Neural progenitor cell (in vitro differentiated cells): ENCODE measurements around the gene ARID4A. TPM values are rescaled to one million over a fixed set of nuclear protein-coding genes. Genes with fewer than 3 reads are reported as not detected.

Experiments used
- DNase-seq: peaks from one replicate; pipeline ENCODE4 v3.0.0-alpha.2; 2016; ENCODE audit warnings: low spot score
- H2AFZ ChIP-seq: fragments of 200-600 bp; sonication (generic); replicated peaks from 2 replicates; pipeline ENCODE4 v1.6.1; 2016; ENCODE audit warnings: antibody characterized with exemption
- H3F3A ChIP-seq: fragments of 200-600 bp; sonication (generic); 2 replicates; pipeline ENCODE4 v1.6.1; 2016; ENCODE audit warnings: antibody characterized with exemption, low read depth
- H3K27ac ChIP-seq: fragments of 200-600 bp; sonication (generic); 2 replicates; pipeline ENCODE4 v1.5.1; 2016; ENCODE audit warnings: mild to moderate bottlenecking
- H3K27me3 ChIP-seq: fragments of 200-600 bp; sonication (generic); 2 replicates; pipeline ENCODE4 v1.6.1; 2016; ENCODE audit warnings: mild to moderate bottlenecking, moderate library complexity
- H3K36me3 ChIP-seq: fragments of 200-600 bp; sonication (generic); 2 replicates; pipeline ENCODE4 v1.5.1; 2016
- H3K4me1 ChIP-seq: fragments of 200-600 bp; sonication (generic); 2 replicates; pipeline ENCODE4 v1.6.1; 2016; ENCODE audit warnings: mixed run types
- H3K4me2 ChIP-seq: fragments of 200-600 bp; sonication (generic); 2 replicates; pipeline ENCODE4 v1.6.1; 2016
- H3K4me3 ChIP-seq: fragments of 200-600 bp; sonication (generic); 2 replicates; pipeline ENCODE4 v1.5.1; 2016
- H3K79me2 ChIP-seq: fragments of 200-600 bp; sonication (generic); 2 replicates; pipeline ENCODE4 v1.6.1; 2016; ENCODE audit warnings: low read depth
- H3K9ac ChIP-seq: fragments of 200-600 bp; sonication (generic); 2 replicates; pipeline ENCODE4 v1.6.1; 2016
- H3K9me3 ChIP-seq: fragments of 200-600 bp; sonication (generic); 2 replicates; pipeline ENCODE4 v1.5.1; 2016; ENCODE audit warnings: low read depth
- H4K20me1 ChIP-seq: fragments of 200-600 bp; sonication (generic); 2 replicates; pipeline ENCODE4 v1.6.1; 2016; ENCODE audit warnings: low read depth
- H3K27ac Mint-ChIP-seq: 3 replicates; pipeline ENCODE4 v1.8.0; 2021; ENCODE audit warnings: mixed read lengths
- H3K27me3 Mint-ChIP-seq: 2 replicates; pipeline ENCODE4 v1.8.0; 2022; ENCODE audit warnings: low read depth, mild to moderate bottlenecking, inconsistent platforms, moderate library complexity, mixed read lengths; ENCODE audit not compliant: insufficient read depth
- H3K36me3 Mint-ChIP-seq: 3 replicates; pipeline ENCODE4 v1.8.0; 2021; ENCODE audit warnings: mixed read lengths
- H3K4me1 Mint-ChIP-seq: 3 replicates; pipeline ENCODE4 v1.8.0; 2021; ENCODE audit warnings: mixed read lengths
- H3K4me3 Mint-ChIP-seq: 3 replicates; pipeline ENCODE4 v1.8.0; 2021; ENCODE audit warnings: mild to moderate bottlenecking, moderate library complexity, mixed read lengths
- H3K9me3 Mint-ChIP-seq: 3 replicates; pipeline ENCODE4 v1.8.0; 2020; ENCODE audit warnings: mixed read lengths
- CTCF ChIP-seq: fragments of 200-600 bp; sonication (generic); IDR thresholded peaks from 2 replicates; pipeline ENCODE4 v1.5.1; 2017; ENCODE audit warnings: antibody characterized with exemption, mild to moderate bottlenecking
- EZH2 ChIP-seq: fragments of 200-600 bp; sonication (generic); IDR thresholded peaks from 2 replicates; pipeline ENCODE4 v1.6.1; 2017; ENCODE audit warnings: antibody characterized with exemption, mild to moderate bottlenecking, moderate library complexity
- EZH2phosphoT487 ChIP-seq: fragments of 200-600 bp; sonication (generic); IDR thresholded peaks from 2 replicates; pipeline ENCODE4 v1.6.1; 2017; ENCODE audit warnings: antibody characterized with exemption
- total RNA-seq: library from RNA; depleted of rRNA; stranded (reverse); fragments of >200 nt; gene quantifications from 2 replicates; pipeline ENCODE4 v1.2.3, GENCODE V29; 2015; ENCODE audit warnings: low replicate concordance

The ARID4A gene
- total RNA-seq, 1 donor from 2014 or later = 24.1 TPM

- H3K27me3 ChIP-seq = no peaks in the 10 kb centered on the region
- peaks cover 41% of the 10 kb centered on the region for H3F3A ChIP-seq
- no peak overlapping the region for H3K4me2 ChIP-seq
- H3K9ac ChIP-seq = no peak overlapping the region
- H3K36me3 ChIP-seq = peaks cover 13% of the 10 kb centered on the region
- peaks cover 85% of the 10 kb centered on the region for H3K79me2 ChIP-seq
- H3K9me3 ChIP-seq = no peaks in the 10 kb centered on the region
- TF ChIP-seq EZH2phosphoT487 (no peak), CTCF (no peak), EZH2 (no peak)
- H3K9me3 Mint-ChIP-seq = no peaks in the 10 kb centered on the region
- H3K4me3 ChIP-seq = no peak overlapping the region
- H3K27me3 Mint-ChIP-seq = peaks cover 8% of the 10 kb centered on the region
- peak overlapping the region; percentile 44 for H3K27ac ChIP-seq
- H3K36me3 Mint-ChIP-seq = peaks cover 11% of the 10 kb centered on the region
- H3K4me3 Mint-ChIP-seq = no peak overlapping the region
- peaks cover 31% of the 10 kb centered on the region for H4K20me1 ChIP-seq
- no peak overlapping the region for H2AFZ ChIP-seq
- H3K4me1 Mint-ChIP-seq = no peaks in the 10 kb centered on the region
- DNase-seq = no peak
- no peaks in the 10 kb centered on the region for H3K4me1 ChIP-seq
- no peak overlapping the region for H3K27ac Mint-ChIP-seq
Observed at GRCh38 chr14:58274881-58275280, 23.5 kb upstream of the ARID4A start.

GRCh38 chr14:58275527-58276190, 22.7 kb upstream of the ARID4A start:
- no peak overlapping the region for H3K4me2 ChIP-seq
- no peak for DNase-seq
- Mint-ChIP-seq H3K27me3 (peaks cover 5% of the 10 kb centered on the region), H3K36me3 (peaks cover 11% of the 10 kb centered on the region), H3K27ac (no peak overlapping the region), H3K9me3 (no peaks in the 10 kb centered on the region), H3K4me1 (no peaks in the 10 kb centered on the region), H3K4me3 (no peak overlapping the region)
- H3K79me2 ChIP-seq = peaks cover 93% of the 10 kb centered on the region
- H3K36me3 ChIP-seq = peaks cover 13% of the 10 kb centered on the region
- peaks cover 31% of the 10 kb centered on the region for H4K20me1 ChIP-seq
- TF ChIP-seq EZH2phosphoT487 (no peak), EZH2 (no peak), CTCF (no peak)
- H3K27me3 ChIP-seq = no peaks in the 10 kb centered on the region
- H3K4me1 ChIP-seq = no peaks in the 10 kb centered on the region
- peak overlapping the region; percentile 13 for H3K27ac ChIP-seq
- H3K9me3 ChIP-seq = no peaks in the 10 kb centered on the region
- peaks cover 35% of the 10 kb centered on the region for H3F3A ChIP-seq
- no peak overlapping the region for H3K4me3 ChIP-seq
- H2AFZ ChIP-seq = no peak overlapping the region
- no peak overlapping the region for H3K9ac ChIP-seq

- H3K36me3 Mint-ChIP-seq = peaks cover 13% of the 10 kb centered on the region
Observed at GRCh38 chr14:58276208-58276607, 22.1 kb upstream of the ARID4A start.

More at GRCh38 chr14:58276208-58276607, 22.1 kb upstream of the ARID4A start:
- H3K9me3 Mint-ChIP-seq = no peaks in the 10 kb centered on the region
- H3K27me3 Mint-ChIP-seq = peaks cover 2% of the 10 kb centered on the region
- no peak for TF ChIP-seq EZH2
- no peak for TF ChIP-seq CTCF
- no peak for TF ChIP-seq EZH2phosphoT487
- no peak overlapping the region for H3K4me3 Mint-ChIP-seq
- Histone ChIP-seq H3K27ac (no peak overlapping the region), H4K20me1 (peaks cover 34% of the 10 kb centered on the region), H3K27me3 (no peaks in the 10 kb centered on the region), H2AFZ (no peak overlapping the region), H3K4me2 (no peak overlapping the region), H3K4me3 (no peak overlapping the region), H3K36me3 (peaks cover 13% of the 10 kb centered on the region), H3K9ac (no peak overlapping the region), H3K79me2 (peaks cover 98% of the 10 kb centered on the region), H3K4me1 (no peaks in the 10 kb centered on the region), H3K9me3 (no peaks in the 10 kb centered on the region), H3F3A (peaks cover 31% of the 10 kb centered on the region)
- no peaks in the 10 kb centered on the region for H3K4me1 Mint-ChIP-seq
- no peak for DNase-seq
- no peak overlapping the region for H3K27ac Mint-ChIP-seq
